Testis (tissue), 3 donors: ENCODE data around the gene ANAPC13. TPM values are rescaled to one million over a fixed set of nuclear protein-coding genes. Genes with fewer than 3 reads are reported as not detected.

ENCODE experiments used
- DNase-seq: peaks from one replicate; pipeline ENCODE4 v3.0.0-alpha.2; 2019
- H3K27ac ChIP-seq, 2 donors: fragments of 200-600 bp; sonication (generic); one replicate each; pipeline ENCODE4 v1.5.1; 2019
- H3K27me3 ChIP-seq: fragments of 200-600 bp; sonication (generic); one replicate; pipeline ENCODE4 v1.5.1; 2019
- H3K36me3 ChIP-seq: fragments of 200-600 bp; sonication (generic); one replicate; pipeline ENCODE4 v1.5.1; 2017; ENCODE audit warnings: low read depth; ENCODE audit errors: missing control alignments
- H3K4me1 ChIP-seq: fragments of 200-600 bp; sonication (generic); one replicate; pipeline ENCODE4 v1.5.1; 2019
- H3K4me3 ChIP-seq, 2 donors: fragments of 200-600 bp; sonication (generic); one replicate each; pipeline ENCODE4 v1.5.1; 2017 to 2019
- H3K9me3 ChIP-seq: fragments of 200-600 bp; sonication (generic); one replicate; pipeline ENCODE4 v1.5.1; 2017
- CTCF ChIP-seq, 3 experiments: fragments of 450-650 bp in 2 of 3; fragments of 200-600 bp in 1 of 3; sonication (generic) in 1 of 3; IDR thresholded peaks; one replicate each; pipeline ENCODE4 v1.5.1; 2016 to 2019; ENCODE audit warnings: antibody characterized with exemption in 3 of 3, mild to moderate bottlenecking in 2 of 3, moderate library complexity in 1 of 3
- POLR2A ChIP-seq: fragments of 450-650 bp; IDR thresholded peaks from one replicate; pipeline ENCODE4 v1.6.1; 2017; ENCODE audit warnings: antibody characterized with exemption, mild to moderate bottlenecking, moderate library complexity
- WGBS, 2 donors: methylation state at CpG; one replicate each; pipeline ENCODE4 v1.1.5; 2018; 5-methylcytosine and 5-hydroxymethylcytosine counted together
- intact Hi-C: fragments of 100-400 bp; cut with DNase I; formaldehyde crosslinking; loops from one replicate; pipeline ENCODE4 v1.15.1; 2023; ENCODE audit warnings: low total_unique reads
- polyA plus RNA-seq: library from polyadenylated mRNA; stranded (reverse); fragments of 350-450 nt; fragmentation: Illumina TruSeq; extraction: RNeasy Lipid Tissue Mini Kit (QIAGEN cat#74804); gene quantifications from one replicate; pipeline ENCODE4 v1.2.3, GENCODE V29; 2014; ENCODE audit warnings: low read depth, low replicate concordance; ENCODE audit not compliant: insufficient read depth
- total RNA-seq, 2 donors: library from RNA; depleted of rRNA; stranded (reverse); fragments of >200 nt; gene quantifications; one replicate each; pipeline ENCODE4 v1.2.3, GENCODE V29; 2016

The ANAPC13 gene
- total and polyA plus RNA-seq, 3 donors from 2014 or later = 47.8 to 65.6 (median 50.5) TPM

- DNase-seq = peak; percentile 41
- peak overlapping the region; percentile 70 to 87 for H3K4me3 ChIP-seq
- H3K9me3 ChIP-seq = no peaks in the 10 kb centered on the region
- H3K36me3 ChIP-seq = no peaks in the 10 kb centered on the region
- H3K4me1 ChIP-seq = peaks cover 28% of the 10 kb centered on the region
- H3K27ac ChIP-seq = peak overlapping the region; percentile 90 to 94
- no peak for TF ChIP-seq CTCF (IDR thresholded peaks at IDR 0.05)
- TF ChIP-seq POLR2A = no peak
- intact Hi-C loops = no loop called here
- WGBS, 2 donors = 1 to 4% methylated on average over 14 to 17 of the region's 17 CpGs
- no peaks in the 10 kb centered on the region for H3K27me3 ChIP-seq
Measured at GRCh38 chr3:134486577-134487041, 824 bp upstream of the ANAPC13 start.

- peak overlapping the region; percentile 70 to 87 for H3K4me3 ChIP-seq
- no peaks in the 10 kb centered on the region for H3K27me3 ChIP-seq
- intact Hi-C loops = no loop called here
- H3K27ac ChIP-seq = peak overlapping the region; percentile 90 to 94
- no peaks in the 10 kb centered on the region for H3K9me3 ChIP-seq
- 0% methylated on average over 24 of the region's 24 CpGs for WGBS, 2 donors
- no peak for TF ChIP-seq CTCF (IDR thresholded peaks at IDR 0.05)
- TF ChIP-seq POLR2A = no peak
- no peaks in the 10 kb centered on the region for H3K36me3 ChIP-seq
- peaks cover 28% of the 10 kb centered on the region for H3K4me1 ChIP-seq
- DNase-seq = no peak
Measured at GRCh38 chr3:134485075-134485717, 589 bp downstream of the ANAPC13 start.

- WGBS, 2 donors = 48 to 73% methylated on average over 7 of the region's 7 CpGs
- no peak overlapping the region for H3K4me3 ChIP-seq
- H3K4me1 ChIP-seq = peaks cover 28% of the 10 kb centered on the region
- intact Hi-C loops = no loop called here
- TF ChIP-seq CTCF (IDR thresholded peaks at IDR 0.05) (no peak), POLR2A (no peak)
- no peaks in the 10 kb centered on the region for H3K36me3 ChIP-seq
- no peak overlapping the region for H3K27ac ChIP-seq
- H3K9me3 ChIP-seq = no peaks in the 10 kb centered on the region
- no peak for DNase-seq
- no peaks in the 10 kb centered on the region for H3K27me3 ChIP-seq
Measured at GRCh38 chr3:134483195-134483900, 2.4 kb downstream of the ANAPC13 start.

GRCh38 chr3:134482622-134483021, 3.2 kb downstream of the ANAPC13 start:
- no peak overlapping the region for H3K27ac ChIP-seq
- intact Hi-C loops = no loop called here

More at GRCh38 chr3:134482622-134483021, 3.2 kb downstream of the ANAPC13 start:
- no peaks in the 10 kb centered on the region for H3K36me3 ChIP-seq
- H3K4me3 ChIP-seq = no peak overlapping the region
- no peaks in the 10 kb centered on the region for H3K9me3 ChIP-seq
- no peaks in the 10 kb centered on the region for H3K27me3 ChIP-seq
- 94 to 96% methylated on average over 3 of the region's 3 CpGs for WGBS, 2 donors
- DNase-seq = no peak
- no peak for TF ChIP-seq CTCF (IDR thresholded peaks at IDR 0.05)
- no peak for TF ChIP-seq POLR2A
- H3K4me1 ChIP-seq = peaks cover 27% of the 10 kb centered on the region
